HG02973 (cell line): ENCODE measurements around the gene IL20RB.

Experiments used
- ATAC-seq: cut with Tn5 transposase; IDR thresholded peaks from one replicate; pipeline ENCODE4 v1.9.1; 2021; ENCODE audit warnings: moderate library complexity; ENCODE audit not compliant: unreplicated experiment

The IL20RB gene

DNA sequence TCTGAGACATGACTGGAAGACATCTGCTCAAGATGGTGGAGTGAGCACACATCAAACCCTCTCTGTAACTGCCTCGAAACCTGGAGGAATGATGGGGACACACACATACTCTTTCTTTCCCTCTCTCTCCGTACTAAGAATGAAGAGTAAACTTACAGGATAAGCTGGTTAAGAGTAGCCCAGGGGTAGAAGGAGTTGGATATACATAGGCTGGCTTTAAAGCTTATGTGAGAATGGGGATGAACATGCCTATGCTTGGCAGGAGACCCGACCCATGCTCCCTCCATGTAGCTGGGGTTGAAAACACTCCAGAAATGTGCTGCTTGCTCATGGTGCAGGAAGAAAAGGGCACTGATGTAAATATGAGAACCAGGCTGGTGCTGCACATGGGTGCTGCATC lies 68.9 kb downstream of the IL20RB start:
- ATAC-seq: no peak

DNA sequence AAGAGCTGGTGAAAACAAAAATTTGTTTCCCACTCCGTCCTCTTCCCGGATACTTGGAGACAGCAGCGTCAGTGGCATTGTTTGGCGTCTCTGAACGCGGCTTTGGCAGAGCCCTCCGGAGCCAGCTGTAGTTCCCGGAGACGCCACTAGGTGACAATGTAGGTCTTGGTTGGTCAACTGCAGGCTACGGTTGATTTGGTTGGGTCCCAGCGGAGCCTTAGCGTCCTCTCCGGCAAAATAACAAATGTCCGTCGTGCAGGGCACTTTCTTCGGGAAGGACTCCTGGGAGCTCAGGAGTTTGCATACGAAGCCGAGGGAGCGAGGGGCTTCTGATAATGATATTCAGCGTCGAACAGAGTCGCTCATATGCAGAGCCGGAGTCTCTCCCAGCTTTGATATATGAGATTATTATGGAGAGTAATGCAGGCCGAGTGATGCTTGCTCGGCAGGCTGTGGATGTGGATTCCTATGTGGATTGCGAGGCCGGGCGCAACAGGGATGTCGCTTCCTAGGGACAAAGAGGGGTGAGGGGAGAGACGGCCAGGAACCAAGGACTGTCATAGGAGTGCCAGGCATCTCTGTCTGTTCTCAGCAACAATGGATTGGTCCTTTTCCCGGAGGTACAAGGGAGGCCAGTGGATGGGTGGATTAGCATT lies 74.8 kb downstream of the IL20RB start:
- peak; percentile 89 for ATAC-seq

DNA sequence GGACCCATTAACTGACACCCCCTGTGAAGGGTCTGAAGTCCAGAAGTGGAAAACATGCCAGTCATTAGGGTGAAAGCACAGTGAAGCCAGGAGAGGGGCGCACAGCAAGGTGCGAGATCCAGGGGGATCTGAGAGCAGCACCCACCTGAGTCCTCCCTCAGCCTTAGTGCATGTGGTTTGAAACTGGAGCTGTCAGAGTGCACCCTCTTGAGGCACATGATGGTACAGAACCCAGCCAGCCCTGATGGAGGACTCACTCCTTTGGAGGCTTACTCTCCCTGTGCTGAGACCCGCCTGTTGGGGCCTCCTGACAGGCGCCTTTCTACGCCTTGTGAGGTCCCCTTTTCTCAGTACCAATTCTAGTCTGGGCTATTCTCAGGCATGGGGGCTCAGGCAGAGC lies 77.8 kb downstream of the IL20RB start:
- no peak for ATAC-seq

DNA sequence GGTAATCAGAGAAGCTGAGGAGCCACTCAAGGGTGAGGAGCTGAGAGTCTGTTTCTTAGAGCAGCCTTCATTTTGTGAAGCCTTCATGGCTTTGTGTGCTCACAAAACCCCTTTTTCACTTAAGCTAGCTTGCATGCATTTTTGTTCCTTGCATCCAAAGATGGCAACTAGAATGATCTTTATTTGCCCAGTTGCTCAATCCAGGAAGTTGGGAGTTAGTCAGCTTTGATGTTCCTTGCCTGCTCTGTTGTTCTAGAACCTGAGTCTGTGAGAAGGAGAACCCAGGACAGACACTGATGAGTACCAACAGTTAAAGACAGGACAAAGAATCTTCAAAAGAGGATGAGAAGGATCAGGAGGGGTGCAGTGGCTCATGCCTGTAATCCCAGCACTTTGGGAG lies 81.8 kb downstream of the IL20RB start:
- no peak for ATAC-seq

GRCh38 chr3:137041251-137041650 lies 83.5 kb downstream of the IL20RB start:
- ATAC-seq: no peak

DNA sequence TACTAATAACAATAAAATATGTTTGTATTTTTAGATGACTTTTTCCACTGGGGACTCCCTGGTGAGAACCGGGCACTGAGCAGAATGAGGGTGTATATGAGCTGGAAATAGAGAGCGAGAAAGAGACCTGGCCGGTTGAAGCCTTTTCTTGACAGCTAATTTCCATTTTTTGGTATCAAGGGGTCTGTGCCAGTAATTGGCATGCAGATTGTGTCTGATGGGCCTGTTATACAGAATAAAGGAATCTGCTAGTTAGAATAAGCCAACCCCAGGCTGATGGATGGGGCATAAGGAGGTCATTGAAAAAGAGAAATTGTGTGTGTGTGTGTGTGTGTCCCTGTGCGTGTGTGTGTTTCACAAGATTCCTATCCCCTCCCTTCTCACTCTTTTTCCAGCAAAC lies 83.9 kb downstream of the IL20RB start:
- ATAC-seq: no peak

DNA sequence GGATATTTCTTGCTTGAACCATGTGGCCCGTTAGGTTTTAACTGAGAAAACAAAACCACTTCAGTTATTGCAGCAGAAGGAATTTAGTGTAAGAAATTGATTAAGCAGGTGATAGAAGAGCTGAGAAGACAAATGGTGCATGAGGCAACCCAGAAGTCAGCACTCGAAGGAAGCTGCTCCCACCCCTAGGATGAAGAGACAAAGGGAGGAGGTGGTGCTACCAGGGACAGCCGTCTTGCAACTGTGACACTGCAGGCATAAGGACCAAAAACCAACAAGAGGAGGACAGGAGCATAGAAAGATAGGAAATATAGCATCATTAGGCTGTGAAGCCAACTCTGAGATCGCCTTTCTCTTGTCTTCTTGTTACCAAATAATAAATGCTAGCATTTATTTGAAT lies 89.0 kb downstream of the IL20RB start:
- no peak for ATAC-seq

- ATAC-seq: no peak
These were observed 89.5 kb downstream of the IL20RB start for GRCh38 chr3:137047240-137047639.

DNA sequence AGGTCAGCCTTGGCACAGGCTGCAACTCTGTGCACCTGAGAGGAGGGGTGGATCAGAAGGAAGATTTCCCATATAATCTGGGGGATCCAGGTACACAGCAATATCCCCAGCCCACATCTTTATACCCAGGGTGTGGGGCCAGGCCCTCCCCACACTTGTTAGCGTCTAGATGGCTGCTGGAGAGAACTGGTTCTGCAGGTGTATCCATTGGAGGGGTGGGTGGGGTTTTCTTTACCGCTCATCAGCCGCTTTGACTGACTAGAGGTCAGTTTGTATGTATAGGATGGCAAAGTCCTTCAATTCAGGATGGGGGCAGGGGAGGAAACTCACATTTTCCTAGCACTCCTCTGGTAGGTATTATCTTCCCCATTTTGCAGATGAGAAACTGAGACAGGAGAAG lies 92.5 kb downstream of the IL20RB start:
- ATAC-seq: no peak

GRCh38 chr3:137052298-137052697 lies 94.5 kb downstream of the IL20RB start:
- no peak for ATAC-seq
